Esophagus squamous epithelium (tissue), 4 donors: ENCODE data around the gene CSF2RB.

ENCODE experiments used
- CTCF ChIP-seq, 6 experiments: fragments of 450-650 bp in 4 of 6; fragments of 200-600 bp in 2 of 6; sonication (generic) in 2 of 6; IDR thresholded peaks; one replicate each; pipeline ENCODE4 v1.5.1; 2016 to 2019; ENCODE audit warnings: antibody characterized with exemption in 6 of 6, mild to moderate bottlenecking in 4 of 6, moderate library complexity in 4 of 6
- POLR2A ChIP-seq, 4 donors: fragments of 450-650 bp; IDR thresholded peaks; one replicate each; pipeline ENCODE4 v1.6.1; 2017; ENCODE audit warnings: antibody characterized with exemption in 4 of 4, mild to moderate bottlenecking in 4 of 4, moderate library complexity in 3 of 4

DNA sequence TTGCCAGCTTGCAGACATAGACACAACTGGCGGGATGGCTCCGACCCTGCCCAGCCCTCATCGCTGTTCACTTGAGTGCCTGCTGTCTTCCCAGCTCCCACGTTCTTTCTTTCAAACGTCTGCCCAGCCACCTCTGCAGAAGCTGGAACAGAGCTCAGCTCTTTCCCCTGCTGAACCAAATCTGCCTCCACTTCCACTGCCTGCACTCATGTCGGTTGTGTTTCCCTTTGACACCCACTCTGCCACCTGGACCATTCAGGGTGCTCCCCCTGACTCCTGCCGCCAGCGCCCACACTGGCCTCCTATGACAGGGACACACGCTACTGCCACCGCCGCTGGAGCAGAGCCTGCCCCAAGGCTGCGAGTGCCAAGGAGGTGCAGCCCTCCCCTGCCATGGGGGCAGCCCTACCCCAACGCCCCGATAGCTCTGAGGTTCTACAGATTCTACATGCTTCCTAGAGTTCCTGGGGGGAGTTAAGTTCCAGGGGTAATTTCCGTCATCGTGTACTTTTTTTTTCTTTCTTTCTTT, 67.9 kb downstream of the CSF2RB start:
- TF ChIP-seq CTCF (IDR thresholded peaks at IDR 0.05) (no peak), POLR2A (IDR thresholded peaks at IDR 0.05) (no peak)
